ENCODE results near the gene CAD. TPM values are rescaled to one million over a fixed set of nuclear protein-coding genes. Genes with fewer than 3 reads are reported as not detected.
"Not testable (repeated sequence)": the region's sequence is repeated elsewhere in the genome, so short reads cannot be mapped to it uniquely, and the experiment has no call there.

Gene CAD
- total RNA-seq, 3 donors from 2014 or later = 15.5 to 33.4 (median 17.3) TPM

DNA sequence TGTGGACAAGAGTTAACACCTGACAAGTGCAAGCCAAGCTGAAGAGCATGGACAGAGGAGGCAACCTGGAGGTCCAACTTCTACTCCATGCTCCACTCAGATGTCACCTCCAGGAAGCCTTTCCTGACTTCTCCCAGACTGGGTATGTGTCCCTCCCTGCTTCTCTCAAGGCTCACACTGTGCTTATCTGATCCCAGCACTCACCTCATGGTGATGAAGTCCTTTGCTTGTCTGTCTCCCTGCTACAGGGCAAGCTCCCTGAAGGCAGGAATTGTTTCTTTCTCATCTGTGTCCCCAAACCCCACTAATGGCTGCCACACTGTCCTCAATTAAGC, 48.3 kb downstream of the CAD start:
- peaks cover 16 to 23% of the 10 kb centered on the region in 2 donors for H3K4me1 ChIP-seq
- intact Hi-C loops (cut with DNase I; ENCODE audit: low total_unique reads) = no loop called here
- TF ChIP-seq POLR2A (IDR thresholded peaks at IDR 0.05) (no peak), POLR2AphosphoS5 (IDR thresholded peaks at IDR 0.05) (no peak)
- TF ChIP-seq, protein P1, sequence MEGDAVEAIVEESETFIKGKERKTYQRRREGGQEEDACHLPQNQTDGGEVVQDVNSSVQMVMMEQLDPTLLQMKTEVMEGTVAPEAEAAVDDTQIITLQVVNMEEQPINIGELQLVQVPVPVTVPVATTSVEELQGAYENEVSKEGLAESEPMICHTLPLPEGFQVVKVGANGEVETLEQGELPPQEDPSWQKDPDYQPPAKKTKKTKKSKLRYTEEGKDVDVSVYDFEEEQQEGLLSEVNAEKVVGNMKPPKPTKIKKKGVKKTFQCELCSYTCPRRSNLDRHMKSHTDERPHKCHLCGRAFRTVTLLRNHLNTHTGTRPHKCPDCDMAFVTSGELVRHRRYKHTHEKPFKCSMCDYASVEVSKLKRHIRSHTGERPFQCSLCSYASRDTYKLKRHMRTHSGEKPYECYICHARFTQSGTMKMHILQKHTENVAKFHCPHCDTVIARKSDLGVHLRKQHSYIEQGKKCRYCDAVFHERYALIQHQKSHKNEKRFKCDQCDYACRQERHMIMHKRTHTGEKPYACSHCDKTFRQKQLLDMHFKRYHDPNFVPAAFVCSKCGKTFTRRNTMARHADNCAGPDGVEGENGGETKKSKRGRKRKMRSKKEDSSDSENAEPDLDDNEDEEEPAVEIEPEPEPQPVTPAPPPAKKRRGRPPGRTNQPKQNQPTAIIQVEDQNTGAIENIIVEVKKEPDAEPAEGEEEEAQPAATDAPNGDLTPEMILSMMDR (IDR thresholded peaks at IDR 0.05) = no peak
- H3K36me3 ChIP-seq = no peaks in the 10 kb centered on the region
- H3K9me3 ChIP-seq = no peaks in the 10 kb centered on the region
- no peak overlapping the region for H3K27ac ChIP-seq
- no peak overlapping the region for H3K4me3 ChIP-seq
- no peak for DNase-seq (ENCODE audit: low spot score in 2 of 2)
- peaks cover 11 to 54% of the 10 kb centered on the region in 2 donors for H3K27me3 ChIP-seq

DNA sequence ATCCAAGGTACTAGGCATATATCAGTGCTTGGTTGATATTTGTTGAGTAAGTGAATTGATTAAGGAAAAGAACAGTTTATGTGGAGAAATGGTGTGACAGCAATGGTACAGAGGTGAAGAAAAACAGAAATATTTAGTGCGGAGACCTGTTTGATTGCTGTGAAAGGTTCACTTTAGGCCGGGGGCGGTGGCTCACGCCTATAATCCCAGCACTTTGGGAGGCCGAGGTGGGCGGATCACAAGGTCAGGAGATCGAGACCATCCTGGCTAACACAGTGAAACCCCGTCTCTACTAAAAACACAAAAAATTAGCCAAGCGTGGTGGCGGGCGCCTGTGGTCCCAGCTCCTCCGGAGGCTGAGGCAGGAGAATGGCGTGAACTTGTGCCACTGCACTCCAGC, 51.1 kb downstream of the CAD start:
- H3K4me3 ChIP-seq; H3K36me3 ChIP-seq; H3K27ac ChIP-seq; intact Hi-C loops (cut with DNase I; ENCODE audit: low total_unique reads); DNase-seq (ENCODE audit: low spot score in 2 of 2); H3K9me3 ChIP-seq: not testable (repeated sequence)
- peaks cover 0 to 26% of the 10 kb centered on the region in 2 donors for H3K27me3 ChIP-seq
- H3K4me1 ChIP-seq = peaks cover 8 to 12% of the 10 kb centered on the region in 2 donors

DNA sequence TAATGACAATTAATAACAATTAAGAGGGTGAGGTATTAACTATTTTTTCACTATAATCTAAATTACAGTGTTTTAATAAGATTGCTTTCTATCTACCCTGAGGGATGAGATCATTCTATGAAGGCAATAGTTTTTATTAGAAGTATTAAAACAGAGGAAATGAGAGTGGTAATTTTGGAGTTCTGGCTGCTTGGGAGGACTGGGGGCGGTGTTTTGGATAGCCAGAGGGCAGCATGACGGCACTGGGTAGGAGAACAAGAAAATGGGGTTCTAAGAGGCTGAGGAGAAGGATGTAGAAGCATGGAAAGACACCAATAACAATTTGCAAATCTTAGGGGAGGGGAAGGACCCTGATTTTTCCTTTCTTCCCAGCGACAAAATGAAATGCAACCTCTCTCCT, 53.0 kb downstream of the CAD start:
- Histone ChIP-seq H3K4me3 (no peak overlapping the region), H3K36me3 (no peaks in the 10 kb centered on the region), H3K9me3 (no peaks in the 10 kb centered on the region), H3K4me1 (no peaks in the 10 kb centered on the region), H3K27me3 (peaks cover 0 to 8% of the 10 kb centered on the region in 2 donors), H3K27ac (no peak overlapping the region)
- no peak for DNase-seq (ENCODE audit: low spot score in 2 of 2)
- intact Hi-C loops (cut with DNase I; ENCODE audit: low total_unique reads) = no loop called here
- TF ChIP-seq POLR2AphosphoS5 (IDR thresholded peaks at IDR 0.05) (no peak), POLR2A (IDR thresholded peaks at IDR 0.05) (no peak)
- TF ChIP-seq, protein P1 (IDR thresholded peaks at IDR 0.05) = no peak

DNA sequence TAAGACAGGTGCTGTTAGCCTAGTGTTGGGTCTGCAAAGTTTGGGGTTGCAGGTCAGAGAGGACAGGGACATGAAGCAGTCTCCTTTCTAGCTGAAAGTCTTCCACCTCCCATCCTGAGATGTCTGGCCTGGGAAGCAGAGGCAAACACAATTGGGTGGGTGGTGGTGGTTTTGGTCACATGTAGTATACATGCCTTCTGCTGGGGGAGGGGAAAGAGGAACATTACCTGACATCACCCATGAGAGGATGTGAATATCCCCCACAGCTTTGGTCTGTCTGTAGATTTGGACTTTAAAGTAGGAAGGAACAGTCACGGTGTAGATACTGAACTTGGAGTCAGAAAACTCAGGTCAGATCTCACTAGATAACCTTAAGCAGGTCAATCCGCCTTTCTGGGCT, 53.5 kb downstream of the CAD start:
- peaks cover 0 to 7% of the 10 kb centered on the region in 2 donors for H3K27me3 ChIP-seq
- TF ChIP-seq POLR2A (IDR thresholded peaks at IDR 0.05) (no peak), POLR2AphosphoS5 (IDR thresholded peaks at IDR 0.05) (no peak)
- TF ChIP-seq, protein P1 (IDR thresholded peaks at IDR 0.05) = no peak
- intact Hi-C loops (cut with DNase I; ENCODE audit: low total_unique reads) = no loop called here

DNA sequence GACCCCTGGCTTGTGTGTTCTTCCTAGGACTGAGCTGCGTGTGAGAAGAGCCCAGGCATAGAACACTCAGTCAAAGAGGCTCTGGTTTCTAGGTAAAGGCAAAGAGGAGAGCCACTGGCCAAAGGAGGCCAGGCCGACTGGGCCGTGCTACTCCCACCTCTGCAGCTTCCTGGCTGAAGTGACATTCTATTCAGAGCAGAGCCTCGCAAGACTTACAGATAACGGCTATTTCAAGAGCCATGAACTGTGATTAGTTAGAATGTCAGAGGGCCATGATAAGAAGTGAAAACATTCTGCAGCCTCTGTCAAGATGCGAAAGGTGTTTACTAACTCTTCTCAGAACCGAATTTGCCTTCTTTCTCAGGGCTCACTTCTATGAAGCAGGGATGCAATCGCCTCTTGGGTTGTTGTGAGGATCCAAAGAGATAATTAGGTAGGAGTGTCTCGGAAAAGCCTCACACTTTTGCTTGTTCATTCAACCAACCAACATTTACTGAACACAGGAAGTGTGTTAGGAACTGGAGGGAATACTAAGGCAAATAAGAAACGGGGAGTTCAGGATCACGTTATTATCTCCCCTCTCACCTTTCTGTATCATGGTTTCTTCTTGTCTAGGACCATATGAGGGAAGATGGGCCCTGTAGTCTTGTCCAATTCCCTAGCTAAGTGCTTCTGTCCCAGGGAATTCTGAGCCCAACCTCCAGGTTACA, 54.6 kb downstream of the CAD start:
- Histone ChIP-seq H3K36me3 (no peaks in the 10 kb centered on the region), H3K9me3 (no peaks in the 10 kb centered on the region), H3K27me3 (peaks cover 0 to 7% of the 10 kb centered on the region in 2 donors), H3K4me1 (no peaks in the 10 kb centered on the region), H3K4me3 (no peak overlapping the region), H3K27ac (no peak overlapping the region)
- TF ChIP-seq POLR2A (IDR thresholded peaks at IDR 0.05) = no peak
- TF ChIP-seq, protein P1 (IDR thresholded peaks at IDR 0.05) = no peak
- no peak for TF ChIP-seq POLR2AphosphoS5 (IDR thresholded peaks at IDR 0.05)
- DNase-seq (ENCODE audit: low spot score in 2 of 2) = no peak
- intact Hi-C loops (cut with DNase I; ENCODE audit: low total_unique reads) = no loop called here

More for the DNA sequence above, 53.5 kb downstream of the CAD start:
- DNase-seq (ENCODE audit: low spot score in 2 of 2) = no peak
- Histone ChIP-seq H3K27ac (no peak overlapping the region), H3K4me1 (no peaks in the 10 kb centered on the region), H3K36me3 (no peaks in the 10 kb centered on the region), H3K4me3 (no peak overlapping the region), H3K9me3 (no peaks in the 10 kb centered on the region)

DNA sequence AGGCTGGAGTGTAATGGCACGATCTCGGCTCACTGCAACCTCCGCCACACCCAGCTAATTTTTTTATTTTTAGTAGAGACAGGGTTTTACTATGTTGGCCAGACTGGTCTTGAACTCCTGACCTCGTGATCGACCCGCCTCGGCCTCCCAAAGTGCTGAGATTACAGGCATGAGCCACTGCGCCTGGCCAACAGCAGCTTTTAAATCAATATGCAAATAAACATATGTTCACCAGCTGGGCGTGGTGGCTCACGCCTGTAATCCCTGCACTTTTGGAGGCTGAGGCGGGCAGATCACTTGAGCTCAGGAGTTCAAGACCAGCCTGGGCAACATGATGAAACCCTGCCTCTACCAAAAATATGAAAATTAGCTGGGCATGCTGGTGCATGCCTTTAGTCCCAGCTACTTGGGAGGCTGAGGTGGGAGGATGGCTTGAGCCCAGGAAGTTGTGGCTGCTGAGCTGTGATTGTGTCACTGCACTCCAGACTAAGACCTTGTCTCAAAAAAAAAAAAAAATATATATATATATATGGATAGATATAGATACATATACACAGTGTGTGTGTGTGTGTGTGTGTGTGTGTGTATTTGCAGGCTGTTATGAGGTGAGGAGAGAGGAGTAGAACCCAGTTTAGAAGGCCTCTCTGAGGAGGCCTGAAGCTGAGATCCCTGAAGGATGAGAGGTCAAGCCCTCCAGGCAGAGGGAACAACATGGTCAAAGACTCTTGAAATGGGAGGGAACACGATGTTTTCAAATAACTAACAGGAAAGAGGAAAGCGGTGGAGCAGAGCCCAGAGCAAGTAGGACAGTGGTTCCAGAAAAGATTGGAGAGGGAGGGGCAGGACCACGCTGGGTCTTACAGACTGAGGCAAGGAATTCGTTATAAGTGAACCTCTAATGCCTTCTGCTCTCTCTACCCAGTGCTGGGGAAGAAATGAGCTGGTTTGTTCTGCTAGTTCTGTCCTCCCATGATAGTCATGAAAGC, 55.7 kb downstream of the CAD start:
- H3K4me3 ChIP-seq; DNase-seq (ENCODE audit: low spot score in 2 of 2); H3K36me3 ChIP-seq; H3K9me3 ChIP-seq; H3K4me1 ChIP-seq; H3K27me3 ChIP-seq; H3K27ac ChIP-seq; intact Hi-C loops (cut with DNase I; ENCODE audit: low total_unique reads): not testable (repeated sequence)
